ENCODE results near the gene POF1B. TPM values are rescaled to one million over a fixed set of nuclear protein-coding genes. Genes with fewer than 3 reads are reported as not detected.

POF1B gene
- total RNA-seq, 1 experiment from 2014 or later = 28.6 TPM

Other genes with a start within 250 kb of the POF1B start
- 0.19 and 0.45 TPM in 2 replicates for gene SATL1, start 135.9 kb downstream of the POF1B start, total RNA-seq (2022)
- 11.0 and 12.7 TPM in 2 replicates for gene ZNF711, start 135.7 kb downstream of the POF1B start, total RNA-seq (2022)